HepG2 (cell line): ENCODE measurements around the gene SYT9. TPM values are rescaled to one million over a fixed set of nuclear protein-coding genes. Genes with fewer than 3 reads are reported as not detected.

Source experiments
- ATAC-seq: fragments of 200-7000 bp; cut with Tn5 transposase; 3 replicates; pipeline ENCODE4 v1.9.1; 2020; ENCODE audit warnings: mild to moderate bottlenecking, moderate library complexity
- BruUV-seq: library from RNA; stranded (reverse); fragments of 400-500 nt; replicated peaks from 2 replicates; lab custom pipeline; 2021; lab: Mats Ljungman, UMichigan
- CTCF ChIA-PET: fragments of 300-600 bp; formaldehyde crosslinking; extraction: SDS; loops from one replicate; lab custom pipeline; 2021; ENCODE audit warnings: low total read pairs, inconsistent platforms, low intra/inter-chr PET ratio; lab: Yijun Ruan, JAX
- POLR2A ChIA-PET: fragments of 350-600 bp; sonication (Branson Sonifier 250); formaldehyde crosslinking; loops from one replicate; lab custom pipeline; 2020; ENCODE audit warnings: antibody characterized with exemption, inconsistent platforms; lab: Yijun Ruan, JAX
- DNase-seq: peaks from one replicate; pipeline ENCODE4 v3.0.0-alpha.2; 2015; ENCODE audit warnings: low spot score
- FAIRE-seq: peaks from 3 replicates; lab custom pipeline; 2011; peaks lifted over from hg19 to GRCh38; lab: Jason Lieb, UNC
- H2AFZ ChIP-seq: one replicate; pipeline ENCODE4 v1.6.1; 2011; ENCODE audit warnings: low read length, inconsistent platforms
- H3K27ac ChIP-seq: fragments of 300-600 bp; 3 replicates; pipeline ENCODE4 v1.8.0; 2011; ENCODE audit warnings: mixed run types, mild to moderate bottlenecking, mixed read lengths, low read length, inconsistent platforms; ENCODE audit not compliant: insufficient read depth; ENCODE audit errors: extremely low read length
- H3K27me3 ChIP-seq, 2 experiments: fragments of 200-600 bp in 1 of 2; 2 replicates in 1 of 2; 3 replicates in 1 of 2; pipeline versions ENCODE4 v1.6.0 to v1.8.0; 2011; ENCODE audit warnings: low read length in 2 of 2, mild to moderate bottlenecking in 2 of 2, moderate library complexity in 2 of 2, inconsistent platforms in 1 of 2; ENCODE audit not compliant: insufficient read depth in 2 of 2, control insufficient read depth in 1 of 2
- H3K36me3 ChIP-seq, 2 experiments: fragments of 200-600 bp in 1 of 2; replicated peaks in 1 of 2; 2 replicates in 1 of 2; 3 replicates in 1 of 2; pipeline versions ENCODE4 v1.5.1 to v1.8.0; 2011; ENCODE audit warnings: low read length in 2 of 2, inconsistent platforms in 1 of 2; ENCODE audit not compliant: insufficient read depth in 2 of 2, control insufficient read depth in 1 of 2
- H3K4me1 ChIP-seq: 2 replicates; pipeline ENCODE4 v1.5.1; 2012; ENCODE audit warnings: low read length, inconsistent platforms; ENCODE audit not compliant: insufficient read depth
- H3K4me2 ChIP-seq: 2 replicates; pipeline ENCODE4 v1.6.0; 2011; ENCODE audit warnings: low read depth, low read length, inconsistent platforms
- H3K4me3 ChIP-seq, 3 experiments: fragments of 200-600 bp in 1 of 3; sonication (generic), shearing (Covaris generic) in 1 of 3; replicated peaks in 1 of 3; 2 replicates each; pipeline ENCODE4 v1.5.1; 2011 to 2016; ENCODE audit warnings: low read length in 3 of 3, inconsistent platforms in 2 of 3, low read depth in 2 of 3, mild to moderate bottlenecking in 2 of 3, control low read depth in 1 of 3, mixed read lengths in 1 of 3; ENCODE audit not compliant: insufficient read depth in 1 of 3
- H3K79me2 ChIP-seq: one replicate; pipeline ENCODE4 v1.6.1; 2011; ENCODE audit warnings: low read length, inconsistent platforms; ENCODE audit not compliant: insufficient read depth
- H3K9ac ChIP-seq: 2 replicates; pipeline ENCODE4 v1.6.0; 2011; ENCODE audit warnings: mild to moderate bottlenecking, low read depth, low read length, inconsistent platforms; ENCODE audit not compliant: insufficient read depth
- H3K9me3 ChIP-seq: 2 replicates; pipeline ENCODE4 v1.5.1; 2012; ENCODE audit warnings: mild to moderate bottlenecking, low read length
- H4K20me1 ChIP-seq: 2 replicates; pipeline ENCODE4 v1.6.0; 2011; ENCODE audit warnings: inconsistent platforms, mild to moderate bottlenecking, low read length, moderate library complexity; ENCODE audit not compliant: insufficient read depth
- ARNT2 ChIP-seq: sonication (generic); formaldehyde crosslinking; IDR thresholded peaks from 2 replicates; pipeline ENCODE4 v1.8.0; 2022; ENCODE audit warnings: mild to moderate bottlenecking, low read depth, missing genetic modification reagents, moderate library complexity
- ATAD3A ChIP-seq: sonication (generic); formaldehyde crosslinking; IDR thresholded peaks from 2 replicates; pipeline ENCODE4 v1.4.0; 2020; ENCODE audit warnings: missing genetic modification reagents
- ATF5 ChIP-seq: sonication (generic); formaldehyde crosslinking; IDR thresholded peaks from 2 replicates; pipeline ENCODE4 v1.4.0; 2020; ENCODE audit warnings: mild to moderate bottlenecking, low read depth, missing genetic modification reagents
- HNRNPK ChIP-seq: fragments of 200-400 bp; formaldehyde crosslinking; IDR thresholded peaks from 2 replicates; pipeline ENCODE4 v1.6.1; 2018; ENCODE audit warnings: low read length, low read depth, moderate library complexity, mild to moderate bottlenecking; ENCODE audit not compliant: poor library complexity, severe bottlenecking
- HOXD1 ChIP-seq: sonication (generic); formaldehyde crosslinking; IDR thresholded peaks from 2 replicates; pipeline ENCODE4 v1.5.0; 2020; ENCODE audit warnings: missing genetic modification reagents
- ISL2 ChIP-seq: sonication (generic); formaldehyde crosslinking; IDR thresholded peaks from 2 replicates; pipeline ENCODE4 v1.5.0; 2020; ENCODE audit warnings: missing genetic modification reagents
- KDM5A ChIP-seq: fragments of 200-600 bp; sonication (generic); IDR thresholded peaks from 2 replicates; pipeline ENCODE4 v1.7.0; 2018; ENCODE audit warnings: antibody characterized with exemption, mild to moderate bottlenecking, low read length, borderline replicate concordance
- KLF15 ChIP-seq: sonication (generic); formaldehyde crosslinking; IDR thresholded peaks from 2 replicates; pipeline ENCODE4 v1.8.1; 2023; ENCODE audit warnings: borderline replicate concordance, mild to moderate bottlenecking, inconsistent platforms, missing genetic modification reagents, mixed read lengths
- ZNF563 ChIP-seq: sonication (generic); formaldehyde crosslinking; IDR thresholded peaks from 2 replicates; pipeline ENCODE4 v1.8.0; 2022; ENCODE audit warnings: mild to moderate bottlenecking, moderate library complexity, missing genetic modification reagents
- ZNF740 ChIP-seq: sonication (generic); formaldehyde crosslinking; IDR thresholded peaks from 2 replicates; pipeline ENCODE4 v1.4.0; 2020; ENCODE audit warnings: missing genetic modification reagents
- ZNF841 ChIP-seq: sonication (generic); formaldehyde crosslinking; IDR thresholded peaks from 2 replicates; pipeline ENCODE4 v1.8.1; 2023; ENCODE audit warnings: missing genetic modification reagents, borderline replicate concordance
- WGBS: methylation state at CpG from one replicate; pipeline ENCODE4 v1.1.6; 2017; ENCODE audit warnings: low lambda C conversion rate; 5-methylcytosine and 5-hydroxymethylcytosine counted together
- in situ Hi-C: cut with HindIII; loops from 2 replicates; pipeline ENCODE4 v1.10.0; 2017; ENCODE audit warnings: low pct_unique_long_range_greater_than_20kb; ENCODE audit not compliant: extremely low pct_ligation_motif_present
- intact Hi-C: fragments of 100-400 bp; cut with micrococcal nuclease; formaldehyde crosslinking; loops from one replicate; pipeline ENCODE4 v1.10.0; 2022; ENCODE audit not compliant: unreplicated experiment
- polyA plus RNA-seq, 8 experiments: library from polyadenylated mRNA; depleted of rRNA in 3 of 8; stranded (reverse) in 7 of 8; unstranded in 1 of 8; fragments of >200 nt; fragmentation: Illumina TruSeq in 4 of 8; extraction: Trizol in 4 of 8; gene quantifications; 2 replicates each; pipeline versions ENCODE4 v1.2.1 to v1.2.3, GENCODE V29; 2011 to 2016; ENCODE audit warnings: low read depth in 4 of 8, missing spikeins in 1 of 8, mixed read lengths in 1 of 8; ENCODE audit not compliant: insufficient read depth in 1 of 8
- total RNA-seq, 5 experiments: library from RNA; depleted of rRNA; stranded (reverse); fragments of >200 nt; fragmentation: Illumina TruSeq; extraction: Trizol; gene quantifications; 2 replicates each; pipeline ENCODE4 v1.2.3, GENCODE V29; 2016; ENCODE audit warnings: low read depth in 1 of 5
- TF ChIP-seq, protein P1 (sequence below): sonication (generic); formaldehyde crosslinking; IDR thresholded peaks from 2 replicates; pipeline ENCODE4 v1.5.1; 2020; ENCODE audit warnings: mild to moderate bottlenecking, moderate library complexity, missing genetic modification reagents
- TF ChIP-seq, protein P2 (sequence below): sonication (generic); formaldehyde crosslinking; IDR thresholded peaks from 2 replicates; pipeline ENCODE4 v1.5.1; 2020; ENCODE audit warnings: mild to moderate bottlenecking, missing genetic modification reagents

Gene SYT9
- total and polyA plus RNA-seq, 2 of the 13 experiments (the other 11 are each of a cell fraction or from before 2014, with no cell fraction given) = not detected

- no peak for FAIRE-seq
- 3% methylated on average over 1 of the region's 1 CpG for WGBS
- intact Hi-C loops (no loop called here), in situ Hi-C loops (no loop called here)
- ChIA-PET CTCF (no interaction called here), POLR2A (no interaction called here)
- no peak for ATAC-seq
- no peaks in the 10 kb centered on the region for H4K20me1 ChIP-seq
- H3K79me2 ChIP-seq = no peaks in the 10 kb centered on the region
- no peaks in the 10 kb centered on the region for H3K4me1 ChIP-seq
- no peak overlapping the region for H3K4me3 ChIP-seq
- H3K27ac ChIP-seq = no peak overlapping the region
- DNase-seq = no peak
- no peaks in the 10 kb centered on the region; a peak in 1 of 5 replicates for H3K27me3 ChIP-seq
- no peak overlapping the region for H3K4me2 ChIP-seq
- H2AFZ ChIP-seq = no peak overlapping the region
- no peaks in the 10 kb centered on the region for H3K9me3 ChIP-seq
- H3K36me3 ChIP-seq = no peaks in the 10 kb centered on the region
- TF ChIP-seq ISL2 (CRISPR knock-in tag) = no peak
- no peak overlapping the region for H3K9ac ChIP-seq
- no TSS peak for BruUV-seq
Measured at GRCh38 chr11:7462706-7463105, 211.0 kb downstream of the SYT9 start.

- in situ Hi-C loops (no loop called here), intact Hi-C loops (no loop called here)
- POLR2A ChIA-PET = no interaction called here
- Histone ChIP-seq H3K9me3 (no peaks in the 10 kb centered on the region), H4K20me1 (no peaks in the 10 kb centered on the region), H3K4me2 (no peak overlapping the region), H3K36me3 (no peaks in the 10 kb centered on the region), H3K4me3 (no peak overlapping the region), H3K4me1 (no peaks in the 10 kb centered on the region), H2AFZ (no peak overlapping the region), H3K27ac (no peak overlapping the region), H3K27me3 (no peaks in the 10 kb centered on the region; a peak in 2 of 5 replicates), H3K79me2 (no peaks in the 10 kb centered on the region), H3K9ac (no peak overlapping the region)
- FAIRE-seq = no peak
- 0% methylated on average over 2 of the region's 2 CpGs for WGBS
- no peak for DNase-seq
- no peak for ATAC-seq
- CTCF ChIA-PET = no interaction called here
- BruUV-seq = no TSS peak
- TF ChIP-seq, protein P1, sequence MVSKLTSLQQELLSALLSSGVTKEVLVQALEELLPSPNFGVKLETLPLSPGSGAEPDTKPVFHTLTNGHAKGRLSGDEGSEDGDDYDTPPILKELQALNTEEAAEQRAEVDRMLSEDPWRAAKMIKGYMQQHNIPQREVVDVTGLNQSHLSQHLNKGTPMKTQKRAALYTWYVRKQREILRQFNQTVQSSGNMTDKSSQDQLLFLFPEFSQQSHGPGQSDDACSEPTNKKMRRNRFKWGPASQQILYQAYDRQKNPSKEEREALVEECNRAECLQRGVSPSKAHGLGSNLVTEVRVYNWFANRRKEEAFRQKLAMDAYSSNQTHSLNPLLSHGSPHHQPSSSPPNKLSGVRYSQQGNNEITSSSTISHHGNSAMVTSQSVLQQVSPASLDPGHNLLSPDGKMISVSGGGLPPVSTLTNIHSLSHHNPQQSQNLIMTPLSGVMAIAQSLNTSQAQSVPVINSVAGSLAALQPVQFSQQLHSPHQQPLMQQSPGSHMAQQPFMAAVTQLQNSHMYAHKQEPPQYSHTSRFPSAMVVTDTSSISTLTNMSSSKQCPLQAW = no peak
- TF ChIP-seq ZNF841 (CRISPR knock-in tag) (no peak), ATAD3A (CRISPR knock-in tag) (no peak), HNRNPK (no peak), ATF5 (CRISPR knock-in tag) (no peak), ARNT2 (CRISPR knock-in tag) (no peak), ZNF740 (CRISPR knock-in tag) (no peak), HOXD1 (CRISPR knock-in tag) (no peak), KLF15 (CRISPR knock-in tag) (no peak), ZNF563 (CRISPR knock-in tag) (no peak), KDM5A (no peak)
- TF ChIP-seq, protein P2, sequence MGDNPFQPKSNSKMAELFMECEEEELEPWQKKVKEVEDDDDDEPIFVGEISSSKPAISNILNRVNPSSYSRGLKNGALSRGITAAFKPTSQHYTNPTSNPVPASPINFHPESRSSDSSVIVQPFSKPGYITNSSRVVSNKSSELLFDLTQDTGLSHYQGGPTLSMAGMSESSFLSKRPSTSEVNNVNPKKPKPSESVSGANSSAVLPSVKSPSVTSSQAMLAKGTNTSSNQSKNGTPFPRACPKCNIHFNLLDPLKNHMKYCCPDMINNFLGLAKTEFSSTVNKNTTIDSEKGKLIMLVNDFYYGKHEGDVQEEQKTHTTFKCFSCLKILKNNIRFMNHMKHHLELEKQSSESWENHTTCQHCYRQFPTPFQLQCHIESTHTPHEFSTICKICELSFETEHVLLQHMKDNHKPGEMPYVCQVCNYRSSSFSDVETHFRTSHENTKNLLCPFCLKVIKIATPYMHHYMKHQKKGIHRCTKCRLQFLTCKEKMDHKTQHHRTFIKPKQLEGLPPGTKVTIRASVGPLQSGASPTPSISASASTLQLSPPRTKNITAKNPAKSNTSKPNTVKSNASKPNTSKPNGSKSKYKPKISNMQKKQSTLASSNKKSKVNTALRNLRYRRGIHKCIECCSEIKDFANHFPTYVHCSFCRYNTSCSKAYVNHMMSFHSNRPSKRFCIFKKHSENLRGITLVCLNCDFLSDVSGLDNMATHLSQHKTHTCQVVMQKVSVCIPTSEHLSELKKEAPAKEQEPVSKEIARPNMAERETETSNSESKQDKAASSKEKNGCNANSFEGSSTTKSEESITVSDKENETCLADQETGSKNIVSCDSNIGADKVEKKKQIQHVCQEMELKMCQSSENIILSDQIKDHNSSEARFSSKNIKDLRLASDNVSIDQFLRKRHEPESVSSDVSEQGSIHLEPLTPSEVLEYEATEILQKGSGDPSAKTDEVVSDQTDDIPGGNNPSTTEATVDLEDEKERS (CRISPR knock-in tag) = no peak
Measured at GRCh38 chr11:7467652-7468051, 215.9 kb downstream of the SYT9 start.
